Measurements from ENCODE around the gene ITIH1. TPM values are rescaled to one million over a fixed set of nuclear protein-coding genes. Genes with fewer than 3 reads are reported as not detected.

Gene ITIH1
- total RNA-seq, 1 experiment from 2014 or later, result not detected

DNA sequence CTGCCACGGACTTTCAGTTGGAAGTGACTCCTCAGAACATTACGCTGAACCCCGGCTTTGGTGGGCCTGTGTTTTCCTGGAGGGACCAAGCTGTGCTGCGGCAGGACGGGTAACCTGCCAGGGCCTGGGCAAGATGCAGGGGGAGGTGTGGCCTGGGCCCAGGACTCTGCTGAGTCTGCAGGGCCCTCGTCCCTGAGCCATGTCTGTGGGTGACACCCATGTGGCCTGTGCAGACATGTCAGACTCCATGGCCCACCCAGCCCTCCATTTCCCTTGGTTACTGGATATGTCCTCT is 12.3 kb downstream of the ITIH1 start:
- no peak overlapping the region for H2BK5ac ChIP-seq (ENCODE audit: insufficient read length, low read length)
- no peak overlapping the region for H3K23ac ChIP-seq (ENCODE audit: insufficient read length, low read depth, low read length)
- no peak overlapping the region for H2BK120ac ChIP-seq (ENCODE audit: low read depth, low read length, poor library complexity, severe bottlenecking)
- no peak overlapping the region for H3K4me3 Mint-ChIP-seq
- peaks cover 2% of the 10 kb centered on the region for H3K27me3 Mint-ChIP-seq (ENCODE audit: low read depth)
- H2BK20ac ChIP-seq (ENCODE audit: low read depth, low read length, poor library complexity, severe bottlenecking), result no peak overlapping the region
- H2BK15ac ChIP-seq (ENCODE audit: low read depth, low read length), result no peak overlapping the region
- H3K14ac ChIP-seq (ENCODE audit: insufficient read depth, low read length), result no peak overlapping the region
- no peak for DNase-seq
- H3K79me1 ChIP-seq (ENCODE audit: insufficient read depth, low read depth, low read length, poor library complexity, severe bottlenecking), result no peaks in the 10 kb centered on the region
- no peak overlapping the region for H3K9ac ChIP-seq (ENCODE audit: extremely low read depth, insufficient read length, low read length)
- no peak overlapping the region for H3K18ac ChIP-seq (ENCODE audit: insufficient read length, low read depth, low read length)
- no peaks in the 10 kb centered on the region; a peak in 1 of 5 replicates for H3K9me3 Mint-ChIP-seq
- H3K9me3 ChIP-seq (ENCODE audit: control insufficient read depth, low read depth, low read length), result no peaks in the 10 kb centered on the region
- TF ChIP-seq, protein P1, sequence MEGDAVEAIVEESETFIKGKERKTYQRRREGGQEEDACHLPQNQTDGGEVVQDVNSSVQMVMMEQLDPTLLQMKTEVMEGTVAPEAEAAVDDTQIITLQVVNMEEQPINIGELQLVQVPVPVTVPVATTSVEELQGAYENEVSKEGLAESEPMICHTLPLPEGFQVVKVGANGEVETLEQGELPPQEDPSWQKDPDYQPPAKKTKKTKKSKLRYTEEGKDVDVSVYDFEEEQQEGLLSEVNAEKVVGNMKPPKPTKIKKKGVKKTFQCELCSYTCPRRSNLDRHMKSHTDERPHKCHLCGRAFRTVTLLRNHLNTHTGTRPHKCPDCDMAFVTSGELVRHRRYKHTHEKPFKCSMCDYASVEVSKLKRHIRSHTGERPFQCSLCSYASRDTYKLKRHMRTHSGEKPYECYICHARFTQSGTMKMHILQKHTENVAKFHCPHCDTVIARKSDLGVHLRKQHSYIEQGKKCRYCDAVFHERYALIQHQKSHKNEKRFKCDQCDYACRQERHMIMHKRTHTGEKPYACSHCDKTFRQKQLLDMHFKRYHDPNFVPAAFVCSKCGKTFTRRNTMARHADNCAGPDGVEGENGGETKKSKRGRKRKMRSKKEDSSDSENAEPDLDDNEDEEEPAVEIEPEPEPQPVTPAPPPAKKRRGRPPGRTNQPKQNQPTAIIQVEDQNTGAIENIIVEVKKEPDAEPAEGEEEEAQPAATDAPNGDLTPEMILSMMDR (conservative IDR thresholded peaks at IDR 0.05), result no peak
- no peaks in the 10 kb centered on the region for H4K20me1 ChIP-seq (ENCODE audit: control insufficient read depth, insufficient read depth, insufficient read length)
- no peaks in the 10 kb centered on the region for H3K23me2 ChIP-seq (ENCODE audit: insufficient read length, low read depth, low read length, poor library complexity, severe bottlenecking)
- H3K27me3 ChIP-seq (ENCODE audit: insufficient read depth, low read length), result no peaks in the 10 kb centered on the region
- H3K27ac Mint-ChIP-seq, result no peak overlapping the region; a peak in 1 of 7 replicates
- no peaks in the 10 kb centered on the region for H3K4me1 ChIP-seq (ENCODE audit: insufficient read depth, low read length)
- H3K56ac ChIP-seq (ENCODE audit: insufficient read length, low read depth, low read length), result no peak overlapping the region
- no peak overlapping the region for H3K27ac ChIP-seq (ENCODE audit: insufficient read length, low read depth, low read length)
- H3T11ph ChIP-seq (ENCODE audit: low read length), result no peak overlapping the region
- H3K4me2 ChIP-seq (ENCODE audit: insufficient read depth, insufficient read length, low read length), result no peak overlapping the region
- H3K79me2 ChIP-seq (ENCODE audit: insufficient read depth, low read length), result no peaks in the 10 kb centered on the region
- no CpG with 5 or more reads among the region's 6 CpGs for WGBS (ENCODE audit: extremely low coverage, insufficient read length, low lambda C conversion rate)
- no peak overlapping the region for H3K4ac ChIP-seq (ENCODE audit: low read depth, low read length)
- no peak overlapping the region for H4K91ac ChIP-seq (ENCODE audit: insufficient read length, low read depth, low read length)
- H4K8ac ChIP-seq (replicated peaks; ENCODE audit: insufficient read length, low read depth, low read length), result no peak overlapping the region
- H2AFZ ChIP-seq (ENCODE audit: low read length), result no peak overlapping the region
- no peak overlapping the region for H2AK5ac ChIP-seq (ENCODE audit: insufficient read length, low read length)
- no peaks in the 10 kb centered on the region; a peak in 2 of 7 replicates for H3K36me3 Mint-ChIP-seq (ENCODE audit: insufficient read depth in 1 of 3, low read depth in 3 of 3)
- no peaks in the 10 kb centered on the region for H3K4me1 Mint-ChIP-seq
- H4K5ac ChIP-seq (ENCODE audit: insufficient read length, low read depth, low read length), result no peak overlapping the region
- no peak overlapping the region for H2BK12ac ChIP-seq (ENCODE audit: insufficient read length, low read depth, low read length)
